GM12878 (cell line): ENCODE data around the gene CYP2J2. TPM values are rescaled to one million over a fixed set of nuclear protein-coding genes. Genes with fewer than 3 reads are reported as not detected.

Experiments used
- ATAC-seq: fragments of 200-7000 bp; cut with Tn5 transposase; 3 replicates; pipeline ENCODE4 v1.9.1; 2020; ENCODE audit warnings: mild to moderate bottlenecking, moderate library complexity
- BruUV-seq: library from RNA; stranded (reverse); fragments of 400-500 nt; replicated peaks from 2 replicates; lab custom pipeline; 2021; lab: Mats Ljungman, UMichigan
- CTCF ChIA-PET: fragments of 300-600 bp; sonication (Branson Sonifier 250); formaldehyde crosslinking; extraction: SDS; loops from one replicate; lab custom pipeline; 2021; ENCODE audit warnings: inconsistent platforms; lab: Yijun Ruan, JAX
- POLR2A ChIA-PET: fragments of 350-600 bp; formaldehyde crosslinking; extraction: SDS; loops from one replicate; lab custom pipeline; 2021; ENCODE audit warnings: inconsistent platforms; lab: Charles Lee
- RAD21 ChIA-PET: fragments of 300-600 bp; sonication (Branson Sonifier 250); formaldehyde crosslinking; loops from one replicate; lab custom pipeline; 2023; ENCODE audit warnings: antibody characterized with exemption; ENCODE audit not compliant: unreplicated experiment; lab: Charles Lee
- SMC1A ChIA-PET: fragments of 300-600 bp; sonication (Branson Sonifier 250); formaldehyde crosslinking; loops from one replicate; lab custom pipeline; 2023; ENCODE audit not compliant: unreplicated experiment, uncharacterized antibody; lab: Charles Lee
- DNase-seq: peaks from one replicate; pipeline ENCODE4 v3.0.0-alpha.2; 2011; ENCODE audit warnings: low read depth, low spot score
- FAIRE-seq: peaks from 3 replicates; lab custom pipeline; 2011; peaks lifted over from hg19 to GRCh38; lab: Jason Lieb, UNC
- H2AFZ ChIP-seq: 2 replicates; pipeline ENCODE4 v1.6.0; 2011; ENCODE audit warnings: low read depth, low read length, control low read depth; ENCODE audit not compliant: control insufficient read depth
- H3K27ac ChIP-seq: 2 replicates; pipeline ENCODE4 v1.5.1; 2011; ENCODE audit warnings: control low read depth; ENCODE audit not compliant: control insufficient read depth, insufficient read depth
- H3K27me3 ChIP-seq, 2 experiments: replicated peaks in 1 of 2; 2 replicates each; pipeline versions ENCODE4 v1.6.0 to v1.6.1; 2011; ENCODE audit warnings: low read length in 1 of 2; ENCODE audit not compliant: control insufficient read depth in 2 of 2, insufficient read depth in 2 of 2
- H3K36me3 ChIP-seq, 2 experiments: 2 replicates each; pipeline ENCODE4 v1.5.1; 2011; ENCODE audit warnings: low read length in 1 of 2; ENCODE audit not compliant: control insufficient read depth in 2 of 2, insufficient read depth in 2 of 2
- H3K4me1 ChIP-seq: 2 replicates; pipeline ENCODE4 v1.6.1; 2011; ENCODE audit warnings: mild to moderate bottlenecking, low read length, moderate library complexity, mixed read lengths; ENCODE audit not compliant: control insufficient read depth, insufficient read depth
- H3K4me2 ChIP-seq: 2 replicates; pipeline ENCODE4 v1.6.0; 2011; ENCODE audit warnings: control low read depth; ENCODE audit not compliant: control insufficient read depth, insufficient read depth
- H3K4me3 ChIP-seq: fragments of 200-600 bp; sonication (generic); 2 replicates; pipeline ENCODE4 v1.5.1; 2016
- H3K79me2 ChIP-seq: 2 replicates; pipeline ENCODE4 v1.6.0; 2011; ENCODE audit warnings: low read length; ENCODE audit not compliant: control insufficient read depth, insufficient read depth
- H3K9ac ChIP-seq: 2 replicates; pipeline ENCODE4 v1.8.0; 2011; ENCODE audit warnings: low read length, control low read depth, mixed read lengths; ENCODE audit not compliant: control insufficient read depth, insufficient read depth
- H3K9me3 ChIP-seq: replicated peaks from 3 replicates; pipeline ENCODE4 v1.5.1; 2011; ENCODE audit warnings: mild to moderate bottlenecking, low read length; ENCODE audit not compliant: control insufficient read depth, insufficient read depth
- H4K20me1 ChIP-seq: 2 replicates; pipeline ENCODE4 v1.6.0; 2011; ENCODE audit not compliant: control insufficient read depth, insufficient read depth
- BCL11A ChIP-seq: IDR thresholded peaks from 2 replicates; pipeline ENCODE4 v1.6.1; 2011; ENCODE audit warnings: low read depth, low read length
- HDAC2 ChIP-seq: fragments of 200-600 bp; sonication (generic); IDR thresholded peaks from 2 replicates; pipeline ENCODE4 v1.6.1; 2017
- MEF2B ChIP-seq: fragments of 450-650 bp; IDR thresholded peaks from 2 replicates; pipeline ENCODE4 v1.6.1; 2018; ENCODE audit warnings: mild to moderate bottlenecking, moderate library complexity; ENCODE audit not compliant: partially characterized antibody, poor library complexity, severe bottlenecking
- PAX8 ChIP-seq: fragments of 450-650 bp; IDR thresholded peaks from 2 replicates; pipeline ENCODE4 v1.6.1; 2017; ENCODE audit warnings: mild to moderate bottlenecking, moderate library complexity
- SREBF2 ChIP-seq: IDR thresholded peaks from 2 replicates; pipeline ENCODE4 v1.6.1; 2012; ENCODE audit warnings: mild to moderate bottlenecking, low read length
- ZZZ3 ChIP-seq: IDR thresholded peaks from 2 replicates; pipeline ENCODE4 v1.6.1; 2011; ENCODE audit warnings: low read depth; ENCODE audit not compliant: control insufficient read depth, insufficient read length
- WGBS: methylation state at CpG from one replicate; pipeline ENCODE4 v1.1.6; 2016; ENCODE audit warnings: low lambda C conversion rate; ENCODE audit not compliant: insufficient replicate concordance, insufficient coverage; ENCODE audit errors: missing lambda C conversion rate; 5-methylcytosine and 5-hydroxymethylcytosine counted together
- in situ Hi-C: fragments of 300-500 bp; cut with MboI; formaldehyde crosslinking; loops from 9 replicates; pipeline ENCODE4 v1.14.3; 2018; ENCODE audit warnings: mixed read lengths
- intact Hi-C: fragments of 100-400 bp; cut with micrococcal nuclease; formaldehyde crosslinking; loops from one replicate; pipeline ENCODE4 v1.14.2; 2022; ENCODE audit not compliant: unreplicated experiment
- polyA plus RNA-seq, 11 experiments: library from polyadenylated mRNA; depleted of rRNA in 4 of 11; unstranded in 6 of 11; stranded (reverse) in 5 of 11; fragments of >200 nt; fragmentation: Nextera tagmentation in 4 of 11; fragmentation: Illumina TruSeq in 1 of 11; extraction: Ambion mirVana in 4 of 11; extraction: Trizol in 1 of 11; gene quantifications; 1 replicate in 1 of 11; 2 replicates in 10 of 11; pipeline versions ENCODE4 v1.2.1 to v1.2.3, GENCODE V29; 2011 to 2016; ENCODE audit warnings: inconsistent platforms in 2 of 11, missing spikeins in 2 of 11, low read depth in 1 of 11
- small RNA-seq: library from RNA; depleted of rRNA; stranded (forward); fragments of <200 nt; gene quantifications from one replicate; pipeline ENCODE3, GENCODE V24; 2014
- total RNA-seq, 4 experiments: library from RNA; depleted of rRNA in 3 of 4; stranded (reverse); fragments of >200 nt in 3 of 4; fragmentation: Illumina TruSeq in 1 of 4; extraction: Trizol in 1 of 4; gene quantifications; 2 replicates each; pipeline versions ENCODE4 v1.2.1 to v1.2.3, GENCODE V29; 2013 to 2021

Gene CYP2J2
- total and polyA plus RNA-seq, 10 of the 15 experiments (the other 5 are each of a cell fraction or from before 2014, with no cell fraction given) = 0.06 to 0.34 (median 0.10) TPM; not detected in 3

DNA sequence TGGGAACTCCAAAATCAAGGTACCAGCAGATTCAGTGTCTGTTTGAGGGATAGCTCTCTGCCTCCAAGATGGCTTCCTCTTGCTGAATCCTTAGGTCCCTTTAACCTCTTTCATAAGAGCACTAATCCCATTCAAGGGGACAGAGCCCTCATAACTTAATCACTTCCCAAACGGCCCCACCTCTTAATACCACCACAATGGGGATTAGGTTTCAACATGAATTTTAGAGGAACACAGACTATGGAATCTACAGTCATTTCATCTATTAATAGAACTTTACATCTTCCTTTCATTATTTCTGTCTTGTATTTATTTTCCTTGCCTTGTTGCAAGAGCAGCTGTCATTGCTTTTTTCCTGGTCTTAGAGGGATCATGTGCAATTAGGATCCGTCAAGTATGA, 81.5 kb downstream of the CYP2J2 start:
- Histone ChIP-seq H2AFZ (no peak overlapping the region), H3K4me2 (no peak overlapping the region), H4K20me1 (no peaks in the 10 kb centered on the region), H3K4me3 (no peak overlapping the region), H3K36me3 (peaks cover 0 to 1% of the 10 kb centered on the region in 2 experiments; a peak in 3 of 4 replicates), H3K79me2 (no peaks in the 10 kb centered on the region), H3K4me1 (no peaks in the 10 kb centered on the region), H3K27ac (no peak overlapping the region), H3K9ac (no peak overlapping the region), H3K9me3 (no peaks in the 10 kb centered on the region), H3K27me3 (no peaks in the 10 kb centered on the region)
- ATAC-seq (no peak), FAIRE-seq (no peak), DNase-seq (no peak)
- ChIA-PET POLR2A (no interaction called here), SMC1A (interaction anchor here (0.7 to 1.6 kb wide), 4 partner anchors 12 to 105 kb away, joined by 3 to 4 read pairs (median 3); no protein-coding TSS in a partner anchor), RAD21 (no interaction called here), CTCF (interaction anchor here (1.0 kb wide), 1 partner anchor 21 kb away, joined by 3 read pairs; no protein-coding TSS in a partner anchor)
- intact Hi-C loops = no loop called here
- 66% methylated on average over 2 of the region's 2 CpGs for WGBS
- no TSS peak for BruUV-seq
- TF ChIP-seq HDAC2 (no peak), BCL11A (no peak), ZZZ3 (no peak), PAX8 (no peak), SREBF2 (no peak), MEF2B (no peak)
- in situ Hi-C loops = no loop called here

Small RNAs within 50 kb of the gene (small RNA-seq; reads per million reads assigned to genes)
- gene RN7SL475P = not detected

Other genes with a start within 250 kb of the CYP2J2 start
- gene HOOK1, start 111.8 kb downstream of the CYP2J2 start, total RNA-seq (2014; rRNA removed) = 2.3 and 2.8 TPM in 2 replicates
- gene HOOK1, start 111.8 kb downstream of the CYP2J2 start, total RNA-seq (2014; rRNA removed; fragmentation: Illumina TruSeq; extraction: Trizol) = 5.1 and 5.6 TPM in 2 replicates
- 5.1 and 6.0 TPM in 2 replicates for gene HOOK1, start 111.8 kb downstream of the CYP2J2 start, total RNA-seq (2021)
- 15.4 and 25.6 TPM in 2 replicates for gene HOOK1, start 111.8 kb downstream of the CYP2J2 start, polyA plus RNA-seq (2011; rRNA removed)
- 4.0 and 6.4 TPM in 2 replicates for gene HOOK1, start 111.8 kb downstream of the CYP2J2 start, polyA plus RNA-seq (2014; fragmentation: Illumina TruSeq; extraction: Trizol)
- 1 to 10 TPM; 1.4 to 1.8 TPM for gene HOOK1, start 111.8 kb downstream of the CYP2J2 start, polyA plus RNA-seq (2014; fragmentation: Nextera tagmentation; extraction: Ambion mirVana)
- gene HOOK1, start 111.8 kb downstream of the CYP2J2 start, polyA plus RNA-seq (2014; rRNA removed) = 2.3 and 3.4 TPM in 2 replicates
- gene HOOK1, start 111.8 kb downstream of the CYP2J2 start, polyA plus RNA-seq (2016; fragmentation: Nextera tagmentation; extraction: Ambion mirVana) = 1 to 10 TPM; 2.4 to 4.6 TPM
- gene C1orf87, start 147.0 kb upstream of the CYP2J2 start, total RNA-seq (2014; rRNA removed) = not detected in 2 replicates
- gene C1orf87, start 147.0 kb upstream of the CYP2J2 start, total RNA-seq (2014; rRNA removed; fragmentation: Illumina TruSeq; extraction: Trizol) = not detected in 2 replicates
- gene C1orf87, start 147.0 kb upstream of the CYP2J2 start, total RNA-seq (2021) = not detected in 2 replicates
- gene C1orf87, start 147.0 kb upstream of the CYP2J2 start, polyA plus RNA-seq (2011; rRNA removed) = not detected in 2 replicates
- gene C1orf87, start 147.0 kb upstream of the CYP2J2 start, polyA plus RNA-seq (2014; fragmentation: Illumina TruSeq; extraction: Trizol) = not detected in 2 replicates
- gene C1orf87, start 147.0 kb upstream of the CYP2J2 start, polyA plus RNA-seq (2014; fragmentation: Nextera tagmentation; extraction: Ambion mirVana) = not detected
- gene C1orf87, start 147.0 kb upstream of the CYP2J2 start, polyA plus RNA-seq (2014; rRNA removed) = not detected in 2 replicates
- gene C1orf87, start 147.0 kb upstream of the CYP2J2 start, polyA plus RNA-seq (2016; fragmentation: Nextera tagmentation; extraction: Ambion mirVana) = not detected